ENCODE results near the gene THADA.

The THADA gene

GRCh38 chr2:43579275-43579981 is 16.4 kb downstream of the THADA start:
- Histone ChIP-seq H3K4me3 (ENCODE audit: insufficient read depth, low read length, poor library complexity, severe bottlenecking) (no peak overlapping the region), H3F3A (ENCODE audit: insufficient read depth) (peaks cover 13% of the 10 kb centered on the region; the same call in 1 of the 2 replicates), H3K9me3 (ENCODE audit: insufficient read depth, low read length) (no peaks in the 10 kb centered on the region), H3K9me2 (replicated peaks; ENCODE audit: insufficient read depth, low read length) (no peaks in the 10 kb centered on the region), H3K27me3 (ENCODE audit: low read length) (no peaks in the 10 kb centered on the region), H3K27ac (ENCODE audit: low read depth, low read length) (no peak overlapping the region), H2AFZ (ENCODE audit: low read depth, low read length, severe bottlenecking) (no peak overlapping the region), H3K4me2 (ENCODE audit: low read depth, low read length, poor library complexity, severe bottlenecking) (no peak overlapping the region), H3K36me3 (ENCODE audit: low read length) (peaks cover 32% of the 10 kb centered on the region; the same call in 1 of the 2 replicates), H4K20me1 (ENCODE audit: low read depth, low read length) (no peaks in the 10 kb centered on the region), H3K79me2 (ENCODE audit: insufficient read depth, low read length) (no peaks in the 10 kb centered on the region), H3K9ac (ENCODE audit: low read length) (no peak overlapping the region)
- TF ChIP-seq EZH2phosphoT487 (conservative IDR thresholded peaks at IDR 0.05; ENCODE audit: low read length) (no peak), CTCF (IDR thresholded peaks at IDR 0.05; ENCODE audit: insufficient read depth, low read length, poor library complexity, severe bottlenecking) (no peak)

GRCh38 chr2:43576981-43577892 is 18.6 kb downstream of the THADA start:
- no peak overlapping the region for H2AFZ ChIP-seq (ENCODE audit: low read depth, low read length, severe bottlenecking)

GRCh38 chr2:43572244-43572643 is 23.6 kb downstream of the THADA start:
- Histone ChIP-seq H2AFZ (ENCODE audit: low read depth, low read length, severe bottlenecking) (no peak overlapping the region), H3K27me3 (ENCODE audit: low read length) (no peaks in the 10 kb centered on the region), H3K4me3 (ENCODE audit: insufficient read depth, low read length, poor library complexity, severe bottlenecking) (no peak overlapping the region), H3K9ac (ENCODE audit: low read length) (no peak overlapping the region), H4K20me1 (ENCODE audit: low read depth, low read length) (no peaks in the 10 kb centered on the region), H3K27ac (ENCODE audit: low read depth, low read length) (no peak overlapping the region), H3K36me3 (ENCODE audit: low read length) (peaks cover 57% of the 10 kb centered on the region), H3K9me2 (replicated peaks; ENCODE audit: insufficient read depth, low read length) (no peaks in the 10 kb centered on the region), H3K79me2 (ENCODE audit: insufficient read depth, low read length) (no peaks in the 10 kb centered on the region), H3K9me3 (ENCODE audit: insufficient read depth, low read length) (no peaks in the 10 kb centered on the region), H3K4me2 (ENCODE audit: low read depth, low read length, poor library complexity, severe bottlenecking) (no peak overlapping the region), H3F3A (ENCODE audit: insufficient read depth) (0 out of 2 replicates have a peak, but pooled peaks cover 3% of the 10 kb centered on the region)
- TF ChIP-seq EZH2phosphoT487 (conservative IDR thresholded peaks at IDR 0.05; ENCODE audit: low read length) (no peak), CTCF (IDR thresholded peaks at IDR 0.05; ENCODE audit: insufficient read depth, low read length, poor library complexity, severe bottlenecking) (no peak)

More at GRCh38 chr2:43576981-43577892, 18.6 kb downstream of the THADA start:
- H3F3A ChIP-seq (ENCODE audit: insufficient read depth) = peaks cover 16% of the 10 kb centered on the region; the same call in 1 of the 2 replicates
- no peaks in the 10 kb centered on the region for H4K20me1 ChIP-seq (ENCODE audit: low read depth, low read length)
- TF ChIP-seq EZH2phosphoT487 (conservative IDR thresholded peaks at IDR 0.05; ENCODE audit: low read length) = no peak
- peak; percentile 79 for TF ChIP-seq CTCF (IDR thresholded peaks at IDR 0.05; ENCODE audit: insufficient read depth, low read length, poor library complexity, severe bottlenecking)
- H3K4me2 ChIP-seq (ENCODE audit: low read depth, low read length, poor library complexity, severe bottlenecking) = no peak overlapping the region
- H3K27ac ChIP-seq (ENCODE audit: low read depth, low read length) = no peak overlapping the region
- H3K36me3 ChIP-seq (ENCODE audit: low read length) = peaks cover 48% of the 10 kb centered on the region
- H3K27me3 ChIP-seq (ENCODE audit: low read length) = no peaks in the 10 kb centered on the region
- no peaks in the 10 kb centered on the region for H3K9me3 ChIP-seq (ENCODE audit: insufficient read depth, low read length)
- H3K9me2 ChIP-seq (replicated peaks; ENCODE audit: insufficient read depth, low read length) = no peaks in the 10 kb centered on the region
- no peak overlapping the region for H3K4me3 ChIP-seq (ENCODE audit: insufficient read depth, low read length, poor library complexity, severe bottlenecking)
- H3K79me2 ChIP-seq (ENCODE audit: insufficient read depth, low read length) = no peaks in the 10 kb centered on the region
- H3K9ac ChIP-seq (ENCODE audit: low read length) = no peak overlapping the region
